ENCODE data around the gene EDA.

The EDA gene

GRCh38 chrX:70025464-70025863, 409.6 kb downstream of the EDA start:
- H3K9me3 ChIP-seq (ENCODE audit: control insufficient read depth, insufficient read depth, low read length): peaks cover 44% of the 10 kb centered on the region
- no peak overlapping the region for H3K27ac ChIP-seq (ENCODE audit: low read depth, low read length)
- H3K4me1 ChIP-seq (ENCODE audit: control insufficient read depth, insufficient read depth, low read length): no peaks in the 10 kb centered on the region
- no peak overlapping the region for H3K9ac ChIP-seq (ENCODE audit: low read depth, low read length)
- no peaks in the 10 kb centered on the region for H3K36me3 ChIP-seq (ENCODE audit: control insufficient read depth, insufficient read depth, low read length)
- no peaks in the 10 kb centered on the region for H3K27me3 ChIP-seq (ENCODE audit: control insufficient read depth, insufficient read depth, low read length)
- no peak overlapping the region for H3K4me3 ChIP-seq (ENCODE audit: low read depth, low read length)

DNA sequence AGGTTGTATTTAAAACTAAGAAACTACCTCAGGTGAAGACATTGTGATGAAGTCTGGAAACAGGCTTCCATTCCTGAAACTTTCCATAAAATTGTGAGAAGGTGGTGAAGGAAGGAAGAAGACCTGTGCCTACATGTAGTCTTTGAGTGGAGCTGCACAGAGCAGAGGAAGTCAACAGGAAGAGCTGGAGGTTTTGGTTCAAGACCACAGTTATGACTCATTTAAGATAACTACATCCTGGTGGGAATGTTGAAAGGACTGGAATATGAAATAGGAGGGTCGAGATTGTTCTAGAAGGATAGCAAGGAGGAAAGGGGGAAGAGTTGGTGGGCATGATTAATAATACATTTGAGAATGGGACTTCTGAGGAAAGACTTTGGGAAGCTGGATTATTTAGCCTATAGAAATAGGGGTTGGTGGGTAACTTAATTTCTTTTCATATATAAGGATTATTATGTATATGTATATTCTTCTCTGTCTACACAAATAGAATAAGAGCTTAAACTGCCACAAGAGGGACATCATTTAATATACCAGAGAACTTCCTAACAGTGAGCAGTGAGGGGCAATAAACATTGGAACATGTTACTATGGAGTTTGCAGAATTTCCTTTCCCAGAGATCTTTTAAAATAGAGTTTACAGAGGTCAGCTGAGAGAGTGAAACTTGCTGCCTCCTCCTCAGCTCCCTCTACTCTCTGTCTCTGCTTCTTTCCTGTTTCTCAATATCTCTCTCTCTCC, 410.4 kb downstream of the EDA start:
- H3K27ac ChIP-seq (ENCODE audit: low read depth, low read length): no peak overlapping the region
- H3K9me3 ChIP-seq (ENCODE audit: control insufficient read depth, insufficient read depth, low read length): peaks cover 37% of the 10 kb centered on the region
- no peaks in the 10 kb centered on the region for H3K4me1 ChIP-seq (ENCODE audit: control insufficient read depth, insufficient read depth, low read length)
- no peak overlapping the region for H3K4me3 ChIP-seq (ENCODE audit: low read depth, low read length)
- H3K36me3 ChIP-seq (ENCODE audit: control insufficient read depth, insufficient read depth, low read length): no peaks in the 10 kb centered on the region
- H3K9ac ChIP-seq (ENCODE audit: low read depth, low read length): no peak overlapping the region
- no peaks in the 10 kb centered on the region for H3K27me3 ChIP-seq (ENCODE audit: control insufficient read depth, insufficient read depth, low read length)

DNA sequence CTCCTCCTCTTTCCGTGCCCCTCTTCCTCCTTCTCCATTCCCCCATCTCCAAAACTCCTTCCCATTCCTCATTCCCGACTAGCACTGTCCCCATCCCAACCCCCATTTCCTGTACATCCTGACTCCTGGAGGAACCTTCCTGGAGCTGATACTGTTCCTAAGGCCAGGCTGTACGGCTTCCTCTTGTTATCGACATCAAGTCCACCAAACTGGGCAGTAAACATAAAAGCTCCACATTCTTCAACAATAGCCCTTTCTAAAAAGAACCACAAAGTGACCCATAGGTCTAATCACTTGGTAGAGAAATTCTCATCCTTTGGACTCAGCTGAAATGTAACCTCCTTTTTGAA, 410.9 kb downstream of the EDA start:
- Histone ChIP-seq H3K27me3 (ENCODE audit: control insufficient read depth, insufficient read depth, low read length) (no peaks in the 10 kb centered on the region), H3K9ac (ENCODE audit: low read depth, low read length) (no peak overlapping the region), H3K9me3 (ENCODE audit: control insufficient read depth, insufficient read depth, low read length) (peaks cover 37% of the 10 kb centered on the region), H3K36me3 (ENCODE audit: control insufficient read depth, insufficient read depth, low read length) (no peaks in the 10 kb centered on the region), H3K4me1 (ENCODE audit: control insufficient read depth, insufficient read depth, low read length) (no peaks in the 10 kb centered on the region), H3K27ac (ENCODE audit: low read depth, low read length) (no peak overlapping the region), H3K4me3 (ENCODE audit: low read depth, low read length) (no peak overlapping the region)

GRCh38 chrX:70029863-70030262, 413.9 kb downstream of the EDA start:
- Histone ChIP-seq H3K9me3 (ENCODE audit: control insufficient read depth, insufficient read depth, low read length) (peaks cover 39% of the 10 kb centered on the region), H3K4me1 (ENCODE audit: control insufficient read depth, insufficient read depth, low read length) (no peaks in the 10 kb centered on the region; the same call in 1 of the 2 replicates), H3K27me3 (ENCODE audit: control insufficient read depth, insufficient read depth, low read length) (no peaks in the 10 kb centered on the region), H3K9ac (ENCODE audit: low read depth, low read length) (no peak overlapping the region), H3K4me3 (ENCODE audit: low read depth, low read length) (no peak overlapping the region), H3K27ac (ENCODE audit: low read depth, low read length) (no peak overlapping the region), H3K36me3 (ENCODE audit: control insufficient read depth, insufficient read depth, low read length) (no peaks in the 10 kb centered on the region)

GRCh38 chrX:70030301-70030767, 414.4 kb downstream of the EDA start:
- Histone ChIP-seq H3K27me3 (ENCODE audit: control insufficient read depth, insufficient read depth, low read length) (no peaks in the 10 kb centered on the region), H3K9ac (ENCODE audit: low read depth, low read length) (no peak overlapping the region), H3K27ac (ENCODE audit: low read depth, low read length) (no peak overlapping the region), H3K36me3 (ENCODE audit: control insufficient read depth, insufficient read depth, low read length) (no peaks in the 10 kb centered on the region), H3K4me1 (ENCODE audit: control insufficient read depth, insufficient read depth, low read length) (no peaks in the 10 kb centered on the region; the same call in 1 of the 2 replicates), H3K9me3 (ENCODE audit: control insufficient read depth, insufficient read depth, low read length) (peaks cover 39% of the 10 kb centered on the region), H3K4me3 (ENCODE audit: low read depth, low read length) (no peak overlapping the region)

GRCh38 chrX:70032792-70033191, 416.9 kb downstream of the EDA start:
- no peaks in the 10 kb centered on the region for H3K36me3 ChIP-seq (ENCODE audit: control insufficient read depth, insufficient read depth, low read length)
- no peaks in the 10 kb centered on the region; the same call in 1 of the 2 replicates for H3K4me1 ChIP-seq (ENCODE audit: control insufficient read depth, insufficient read depth, low read length)
- peaks cover 45% of the 10 kb centered on the region for H3K9me3 ChIP-seq (ENCODE audit: control insufficient read depth, insufficient read depth, low read length)
- H3K9ac ChIP-seq (ENCODE audit: low read depth, low read length): no peak overlapping the region
- no peak overlapping the region for H3K4me3 ChIP-seq (ENCODE audit: low read depth, low read length)
- H3K27me3 ChIP-seq (ENCODE audit: control insufficient read depth, insufficient read depth, low read length): no peaks in the 10 kb centered on the region
- H3K27ac ChIP-seq (ENCODE audit: low read depth, low read length): no peak overlapping the region

- Histone ChIP-seq H3K9me3 (ENCODE audit: control insufficient read depth, insufficient read depth, low read length) (peaks cover 44% of the 10 kb centered on the region), H3K27me3 (ENCODE audit: control insufficient read depth, insufficient read depth, low read length) (no peaks in the 10 kb centered on the region), H3K4me1 (ENCODE audit: control insufficient read depth, insufficient read depth, low read length) (no peaks in the 10 kb centered on the region; the same call in 1 of the 2 replicates), H3K9ac (ENCODE audit: low read depth, low read length) (no peak overlapping the region), H3K27ac (ENCODE audit: low read depth, low read length) (no peak overlapping the region), H3K36me3 (ENCODE audit: control insufficient read depth, insufficient read depth, low read length) (no peaks in the 10 kb centered on the region), H3K4me3 (ENCODE audit: low read depth, low read length) (no peak overlapping the region)
Observed at GRCh38 chrX:70033348-70034051, 417.6 kb downstream of the EDA start.

- H3K27ac ChIP-seq (ENCODE audit: low read depth, low read length): no peak overlapping the region
- H3K27me3 ChIP-seq (ENCODE audit: control insufficient read depth, insufficient read depth, low read length): no peaks in the 10 kb centered on the region
- no peak overlapping the region for H3K4me3 ChIP-seq (ENCODE audit: low read depth, low read length)
- H3K36me3 ChIP-seq (ENCODE audit: control insufficient read depth, insufficient read depth, low read length): no peaks in the 10 kb centered on the region
- no peak overlapping the region for H3K9ac ChIP-seq (ENCODE audit: low read depth, low read length)
- no peaks in the 10 kb centered on the region; the same call in 1 of the 2 replicates for H3K4me1 ChIP-seq (ENCODE audit: control insufficient read depth, insufficient read depth, low read length)
- peaks cover 41% of the 10 kb centered on the region for H3K9me3 ChIP-seq (ENCODE audit: control insufficient read depth, insufficient read depth, low read length)
Observed at GRCh38 chrX:70034646-70035045, 418.7 kb downstream of the EDA start.

DNA sequence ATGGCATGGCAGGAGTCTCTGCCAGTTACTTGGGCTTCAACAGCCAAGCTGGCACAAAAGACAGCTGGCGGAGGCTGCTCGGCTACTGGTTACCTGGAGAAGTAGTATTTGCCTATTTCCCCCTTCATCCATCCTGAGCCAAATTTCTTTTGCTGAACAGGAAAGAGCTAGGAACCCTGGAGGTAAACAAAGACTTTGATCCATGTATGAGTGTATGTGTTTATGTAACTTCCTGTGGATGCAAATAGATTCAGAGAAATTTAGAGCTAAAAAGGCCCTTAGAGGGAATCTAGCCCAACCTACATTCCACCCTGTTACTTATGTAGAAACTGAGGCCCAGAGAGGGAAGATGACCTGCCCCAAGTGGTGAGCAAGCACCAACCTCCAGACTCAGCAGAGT, 422.6 kb downstream of the EDA start:
- H3K36me3 ChIP-seq (ENCODE audit: control insufficient read depth, insufficient read depth, low read length): no peaks in the 10 kb centered on the region
- H3K27ac ChIP-seq (ENCODE audit: low read depth, low read length): no peak overlapping the region
- H3K9me3 ChIP-seq (ENCODE audit: control insufficient read depth, insufficient read depth, low read length): peaks cover 38% of the 10 kb centered on the region
- H3K27me3 ChIP-seq (ENCODE audit: control insufficient read depth, insufficient read depth, low read length): no peaks in the 10 kb centered on the region
- H3K4me1 ChIP-seq (ENCODE audit: control insufficient read depth, insufficient read depth, low read length): no peaks in the 10 kb centered on the region; the same call in 1 of the 2 replicates
- no peak overlapping the region for H3K9ac ChIP-seq (ENCODE audit: low read depth, low read length)
- no peak overlapping the region for H3K4me3 ChIP-seq (ENCODE audit: low read depth, low read length)

DNA sequence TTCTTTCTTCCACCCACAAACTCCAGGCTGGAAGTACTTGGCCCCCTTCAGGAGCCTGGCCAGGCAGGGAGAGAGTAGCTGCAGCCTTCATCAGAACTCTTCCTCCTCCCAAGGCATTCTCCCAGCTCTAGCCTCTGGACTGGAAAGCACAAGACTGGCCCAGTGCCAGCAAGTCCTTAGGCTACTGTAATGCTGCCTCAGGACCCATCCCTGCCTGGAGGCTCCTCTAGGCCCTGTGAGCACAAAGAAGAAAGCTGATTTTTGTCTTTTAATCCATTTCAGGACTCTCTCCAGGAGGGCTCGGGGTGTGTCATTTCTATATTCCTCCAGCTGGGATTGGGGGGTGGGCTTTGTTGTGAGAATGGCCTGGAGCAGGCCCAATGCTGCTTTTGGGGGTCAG, 423.0 kb downstream of the EDA start:
- H3K4me3 ChIP-seq (ENCODE audit: low read depth, low read length): no peak overlapping the region
- no peaks in the 10 kb centered on the region for H3K27me3 ChIP-seq (ENCODE audit: control insufficient read depth, insufficient read depth, low read length)
- H3K27ac ChIP-seq (ENCODE audit: low read depth, low read length): no peak overlapping the region
- no peaks in the 10 kb centered on the region for H3K36me3 ChIP-seq (ENCODE audit: control insufficient read depth, insufficient read depth, low read length)
- no peaks in the 10 kb centered on the region for H3K4me1 ChIP-seq (ENCODE audit: control insufficient read depth, insufficient read depth, low read length)
- no peak overlapping the region for H3K9ac ChIP-seq (ENCODE audit: low read depth, low read length)
- H3K9me3 ChIP-seq (ENCODE audit: control insufficient read depth, insufficient read depth, low read length): peaks cover 38% of the 10 kb centered on the region

- Histone ChIP-seq H3K9me3 (ENCODE audit: control insufficient read depth, insufficient read depth, low read length) (peaks cover 38% of the 10 kb centered on the region), H3K4me3 (ENCODE audit: low read depth, low read length) (no peak overlapping the region), H3K27ac (ENCODE audit: low read depth, low read length) (no peak overlapping the region), H3K36me3 (ENCODE audit: control insufficient read depth, insufficient read depth, low read length) (no peaks in the 10 kb centered on the region), H3K9ac (ENCODE audit: low read depth, low read length) (no peak overlapping the region), H3K27me3 (ENCODE audit: control insufficient read depth, insufficient read depth, low read length) (no peaks in the 10 kb centered on the region), H3K4me1 (ENCODE audit: control insufficient read depth, insufficient read depth, low read length) (no peaks in the 10 kb centered on the region)
Observed at GRCh38 chrX:70039758-70040157, 423.8 kb downstream of the EDA start.

Measured in HUES48 (cell line).